Heart left ventricle (tissue), 16 donors: ENCODE results near the gene SMIM5. TPM values are rescaled to one million over a fixed set of nuclear protein-coding genes. Genes with fewer than 3 reads are reported as not detected.

Source experiments
- ATAC-seq, 4 donors: fragments of 200-7000 bp; cut with Tn5 transposase; one replicate each; pipeline ENCODE4 v1.9.1; 2020 to 2022; ENCODE audit warnings: moderate library complexity in 4 of 4, mild to moderate bottlenecking in 3 of 4, moderate number of reproducible peaks in 1 of 4
- DNase-seq, 5 donors: peaks; one replicate each; pipeline ENCODE4 v3.0.0-alpha.2; 2020
- H3K27ac ChIP-seq, 12 donors: fragments of 200-600 bp; sonication (generic) in 4 of 12; one replicate each; pipeline versions ENCODE4 v1.5.0 to v1.8.0; 2016 to 2022; ENCODE audit warnings: mild to moderate bottlenecking in 2 of 12
- H3K27me3 ChIP-seq, 9 donors: fragments of 200-600 bp; sonication (generic) in 2 of 9; one replicate each; pipeline versions ENCODE4 v1.5.1 to v1.8.0; 2016 to 2022; ENCODE audit warnings: mild to moderate bottlenecking in 3 of 9
- H3K36me3 ChIP-seq, 9 donors: fragments of 200-600 bp; sonication (generic) in 2 of 9; one replicate each; pipeline versions ENCODE4 v1.5.0 to v1.8.0; 2018 to 2022; ENCODE audit warnings: mild to moderate bottlenecking in 2 of 9
- H3K4me1 ChIP-seq, 12 donors: fragments of 200-600 bp; sonication (generic) in 4 of 12; one replicate each; pipeline versions ENCODE4 v1.5.0 to v1.8.0; 2016 to 2022; ENCODE audit warnings: mild to moderate bottlenecking in 3 of 12
- H3K4me3 ChIP-seq, 12 donors: fragments of 200-600 bp; sonication (generic) in 4 of 12; one replicate each; pipeline versions ENCODE4 v1.5.0 to v1.8.0; 2017 to 2022; ENCODE audit warnings: mild to moderate bottlenecking in 9 of 12, moderate library complexity in 4 of 12
- H3K9me3 ChIP-seq, 12 donors: fragments of 200-600 bp; sonication (generic) in 4 of 12; one replicate each; pipeline versions ENCODE4 v1.5.0 to v1.8.0; 2016 to 2022; ENCODE audit warnings: mild to moderate bottlenecking in 1 of 12
- POLR2A ChIP-seq, 2 donors: fragments of 450-650 bp; IDR thresholded peaks; one replicate each; pipeline ENCODE4 v1.6.1; 2017; ENCODE audit warnings: antibody characterized with exemption in 2 of 2, mild to moderate bottlenecking in 2 of 2, moderate library complexity in 2 of 2
- WGBS, 4 donors: extraction: QIAGEN DNeasy Blood & Tissue Kit in 2 of 4; methylation state at CpG; one replicate each; pipeline versions ENCODE4 v1.1.5 to v1.1.7; 2013 to 2018; 5-methylcytosine and 5-hydroxymethylcytosine counted together
- intact Hi-C, 10 donors: fragments of 100-400 bp; cut with DNase I; formaldehyde crosslinking; loops; one replicate each; pipeline versions ENCODE4 v1.11.1 to v1.14.2; 2022
- polyA plus RNA-seq, 2 donors: library from polyadenylated mRNA; stranded (reverse); fragments of 200-250 nt; gene quantifications; one replicate each; pipeline ENCODE4 v1.2.3, GENCODE V29; 2013
- total RNA-seq, 9 donors: library from RNA; depleted of rRNA in 2 of 9; stranded (reverse); fragments of >200 nt in 2 of 9; fragmentation: NEBNext Ultra II Directional in 3 of 9; extraction: Animal tissue kit (Norgen Biotek cat#: 25700) in 3 of 9; gene quantifications; one replicate each; pipeline versions ENCODE4 v1.1.0 to v1.2.4, GENCODE V29; 2016 to 2023
- TF ChIP-seq, protein P1 (sequence below), 12 donors: fragments of 200-600 bp; sonication (generic) in 4 of 12; IDR thresholded peaks; one replicate each; pipeline versions ENCODE4 v1.5.0 to v1.8.0; 2018 to 2022; ENCODE audit warnings: antibody characterized with exemption in 12 of 12, mild to moderate bottlenecking in 5 of 12
- donor health status: ischemic (EF 13 %, LVEDD 7.1; RV severe dilation, severe dysfunction).
- donor health status: healthy with polysubstance abuse.
- donor health status: DM: no; HTN: yes; CAD: no.
- donor health status: DM: no; HTN: no; CAD: no.
- donor health status: ischemic (EF 25% LVEDD 6.9; RV normal size, moderate dysfunction).
- donor health status: ischemic (EF 25% LVEDD 5.7; RV mildly dilated, moderate dysfunction).
- donor health status: healthy.
- donor health status: DM: yes; HTN: yes; CAD: no.
- donor health status: ischemic (EF 35%, LVEDD 5.7; RV mildly dilated, moderate dysfunction).
- donor health status: nonischemic (EF 11% LVEDD 7.7; RV severe dilation, severe dysfunction).
- donor health status: DM: yes; HTN: yes; CAD: no.
- donor health status: PGD.
- donor health status: ischemic (EF 29% LVEDD 5.4; RV normal size, mild dysfunction).
- donor health status: nonischemic (EF 23%, LVEDD 6.1; RV moderate dilation, normal function).

SMIM5 gene
- total and polyA plus RNA-seq, 11 donors: 1.8 to 18.2 (median 6.8) TPM

GRCh38 chr17:75650874-75651273 is 17.6 kb downstream of the SMIM5 start:
- Histone ChIP-seq H3K4me3 (no peak overlapping the region), H3K36me3 (peaks cover 0 to 79% (median 59%) of the 10 kb centered on the region in 9 donors), H3K27ac (no peak overlapping the region), H3K9me3 (no peaks in the 10 kb centered on the region), H3K4me1 (peaks cover 0 to 5% (median 0%) of the 10 kb centered on the region in 12 donors), H3K27me3 (no peaks in the 10 kb centered on the region)
- intact Hi-C loops: no loop called here
- TF ChIP-seq POLR2A (IDR thresholded peaks at IDR 0.05): no peak
- TF ChIP-seq, protein P1, sequence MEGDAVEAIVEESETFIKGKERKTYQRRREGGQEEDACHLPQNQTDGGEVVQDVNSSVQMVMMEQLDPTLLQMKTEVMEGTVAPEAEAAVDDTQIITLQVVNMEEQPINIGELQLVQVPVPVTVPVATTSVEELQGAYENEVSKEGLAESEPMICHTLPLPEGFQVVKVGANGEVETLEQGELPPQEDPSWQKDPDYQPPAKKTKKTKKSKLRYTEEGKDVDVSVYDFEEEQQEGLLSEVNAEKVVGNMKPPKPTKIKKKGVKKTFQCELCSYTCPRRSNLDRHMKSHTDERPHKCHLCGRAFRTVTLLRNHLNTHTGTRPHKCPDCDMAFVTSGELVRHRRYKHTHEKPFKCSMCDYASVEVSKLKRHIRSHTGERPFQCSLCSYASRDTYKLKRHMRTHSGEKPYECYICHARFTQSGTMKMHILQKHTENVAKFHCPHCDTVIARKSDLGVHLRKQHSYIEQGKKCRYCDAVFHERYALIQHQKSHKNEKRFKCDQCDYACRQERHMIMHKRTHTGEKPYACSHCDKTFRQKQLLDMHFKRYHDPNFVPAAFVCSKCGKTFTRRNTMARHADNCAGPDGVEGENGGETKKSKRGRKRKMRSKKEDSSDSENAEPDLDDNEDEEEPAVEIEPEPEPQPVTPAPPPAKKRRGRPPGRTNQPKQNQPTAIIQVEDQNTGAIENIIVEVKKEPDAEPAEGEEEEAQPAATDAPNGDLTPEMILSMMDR (IDR thresholded peaks at IDR 0.05): no peak
- WGBS, 4 donors: 86 to 98% (median 96%) methylated on average over 5 to 7 of the region's 7 CpGs
- ATAC-seq (no peak), DNase-seq (no peak)

DNA sequence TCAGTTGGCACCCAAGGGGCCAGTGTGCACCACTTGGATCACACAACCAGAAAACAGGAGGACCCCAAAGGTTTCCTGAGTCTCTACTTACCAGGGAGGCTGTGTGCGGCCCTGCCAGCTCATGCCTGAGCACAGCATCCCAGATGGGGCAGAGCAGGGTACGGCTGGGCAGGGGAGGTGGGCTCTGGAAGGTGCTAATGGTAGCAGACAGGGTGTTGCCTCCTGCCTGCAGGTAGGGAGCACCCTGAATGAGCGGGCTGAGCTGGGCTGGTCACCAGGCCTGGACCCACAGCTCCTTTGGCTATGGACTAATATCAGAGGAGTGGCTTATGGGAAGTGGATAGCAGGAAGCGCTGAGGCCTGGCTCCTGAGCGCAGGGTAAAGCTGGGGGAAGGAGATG is 19.1 kb downstream of the SMIM5 start:
- H3K4me1 ChIP-seq: peaks cover 0 to 4% (median 0%) of the 10 kb centered on the region in 12 donors
- no peaks in the 10 kb centered on the region for H3K27me3 ChIP-seq
- intact Hi-C loops: loop anchor here in 1 of 10 donors (2.0 kb wide), 1 partner anchor 20 kb away; the partner anchor contains the start of gene SMIM5
- H3K27ac ChIP-seq: no peak overlapping the region
- H3K4me3 ChIP-seq: no peak overlapping the region
- no peak for TF ChIP-seq POLR2A (IDR thresholded peaks at IDR 0.05)
- TF ChIP-seq, protein P1 (IDR thresholded peaks at IDR 0.05): no peak
- DNase-seq: no peak
- 92 to 97% (median 95%) methylated on average over 3 to 5 of the region's 5 CpGs for WGBS, 4 donors
- peaks cover 0 to 87% (median 66%) of the 10 kb centered on the region in 9 donors for H3K36me3 ChIP-seq
- no peak for ATAC-seq
- H3K9me3 ChIP-seq: no peaks in the 10 kb centered on the region

DNA sequence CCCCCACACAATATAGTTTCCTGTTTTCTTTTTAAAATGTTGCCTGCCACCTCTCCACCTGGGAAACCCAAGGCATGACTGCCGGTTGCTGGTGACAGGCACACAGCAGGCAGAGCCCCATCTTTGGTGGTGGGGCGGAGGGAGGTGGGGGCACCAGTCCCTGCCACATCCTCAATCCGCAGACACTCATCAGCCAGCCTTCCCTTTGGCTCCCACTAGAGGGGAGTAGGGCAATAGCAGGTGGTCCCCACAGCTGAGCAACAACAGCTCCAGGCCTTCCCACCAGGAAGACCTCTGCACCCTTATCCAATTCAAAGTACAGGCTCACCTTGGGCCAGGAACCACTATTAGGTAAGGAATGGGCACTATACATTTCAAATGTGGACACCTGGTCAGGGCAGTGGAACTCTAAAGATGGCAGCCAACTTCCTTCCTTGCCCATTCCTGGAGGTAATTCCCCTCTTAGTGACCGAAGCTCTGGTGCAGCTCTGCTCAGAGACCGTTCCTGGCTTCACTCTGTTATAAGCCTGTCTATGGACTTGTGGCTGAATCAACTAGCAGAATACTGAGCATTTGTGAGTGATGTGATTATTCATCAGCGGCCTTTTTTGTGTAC is 19.8 kb downstream of the SMIM5 start:
- no peak for DNase-seq
- 59 to 71% (median 65%) methylated on average over 6 of the region's 6 CpGs for WGBS, 4 donors
- Histone ChIP-seq H3K27me3 (no peaks in the 10 kb centered on the region), H3K27ac (no peak overlapping the region), H3K4me3 (no peak overlapping the region), H3K9me3 (no peaks in the 10 kb centered on the region), H3K4me1 (peaks cover 0 to 4% (median 0%) of the 10 kb centered on the region in 12 donors), H3K36me3 (peaks cover 0 to 91% (median 70%) of the 10 kb centered on the region in 9 donors)
- intact Hi-C loops: loop anchor here in 2 of 10 donors (1.0 to 2.0 kb wide), 2 partner anchors 20 kb away; partner anchors contain the start of gene SMIM5 (in 2 of the 2)
- TF ChIP-seq, protein P1 (IDR thresholded peaks at IDR 0.05): peak; percentile 50 to 73 (median 60)
- TF ChIP-seq POLR2A (IDR thresholded peaks at IDR 0.05): no peak
- peak in 3 of 4 donors; percentile 66 to 79 (median 68) for ATAC-seq

DNA sequence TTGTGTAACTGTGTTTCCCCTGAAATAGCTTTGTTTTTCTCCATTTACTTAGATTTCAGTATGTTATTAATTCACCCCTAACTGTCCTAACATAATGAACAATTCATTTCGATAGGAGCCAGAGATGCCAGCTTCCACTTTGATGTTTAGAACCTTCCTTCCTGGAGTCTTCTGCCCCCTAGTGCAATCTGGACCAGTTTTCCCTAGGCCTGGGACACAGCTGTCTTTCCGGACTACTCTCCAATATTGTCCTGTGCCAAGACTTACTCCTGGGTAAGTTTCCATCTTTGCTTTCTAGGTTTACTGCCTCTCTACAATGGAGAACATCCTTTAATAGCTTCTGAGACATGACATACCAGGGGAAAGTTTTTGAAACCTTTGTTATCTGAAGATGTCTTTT is 20.9 kb downstream of the SMIM5 start:
- DNase-seq (no peak), ATAC-seq (peak in 2 of 4 donors; percentile 37 to 64)
- Histone ChIP-seq H3K27me3 (no peaks in the 10 kb centered on the region), H3K4me1 (peaks cover 0 to 4% (median 0%) of the 10 kb centered on the region in 12 donors), H3K9me3 (no peaks in the 10 kb centered on the region), H3K36me3 (peaks cover 0 to 81% (median 75%) of the 10 kb centered on the region in 9 donors), H3K27ac (no peak overlapping the region), H3K4me3 (no peak overlapping the region)
- no peak for TF ChIP-seq POLR2A (IDR thresholded peaks at IDR 0.05)
- TF ChIP-seq, protein P1 (IDR thresholded peaks at IDR 0.05): peak in 6 of 12 donors; percentile 10 to 35 (median 14)
- intact Hi-C loops: loop anchor here in 1 of 10 donors (2.0 kb wide), 1 partner anchor 21 kb away; the partner anchor contains the start of gene SMIM5
- 22 to 40% (median 33%) methylated on average over 2 of the region's 2 CpGs for WGBS, 4 donors
